Naive thymus-derived CD4-positive, alpha-beta T cell (primary cell): Measurements from ENCODE around the gene PDE6B. TPM values are rescaled to one million over a fixed set of nuclear protein-coding genes. Genes with fewer than 3 reads are reported as not detected.
"Not testable (repeated sequence)": the region's sequence is repeated elsewhere in the genome, so short reads cannot be mapped to it uniquely, and the experiment has no call there.

ENCODE experiments used
- ATAC-seq: fragments of 150-1000 bp; cut with Tn5 transposase; 2 replicates; pipeline ENCODE4 v1.10.0; 2021; ENCODE audit warnings: mild to moderate bottlenecking, moderate library complexity
- CTCF ChIA-PET: fragments of 350-600 bp; sonication (Branson Sonifier 250); formaldehyde crosslinking; loops from one replicate; lab custom pipeline; 2021; ENCODE audit warnings: antibody characterized with exemption; lab: Charles Lee
- POLR2A ChIA-PET: fragments of 350-600 bp; sonication (Branson Sonifier 250); formaldehyde crosslinking; loops from one replicate; lab custom pipeline; 2021; ENCODE audit warnings: antibody characterized with exemption, inconsistent platforms; lab: Charles Lee
- DNase-seq, 9 donors: peaks; one replicate each; pipeline versions ENCODE4 v3.0.0 to v3.0.0-alpha.2; 2020 to 2022; ENCODE audit warnings: mixed read lengths in 1 of 9
- H3K27ac ChIP-seq: one replicate; pipeline ENCODE4 v1.7.0; 2013; ENCODE audit warnings: mild to moderate bottlenecking, low read depth, low read length, moderate library complexity
- H3K27me3 ChIP-seq, 2 donors: one replicate each; pipeline ENCODE4 v1.7.0; 2013; ENCODE audit warnings: low read length in 2 of 2, mild to moderate bottlenecking in 2 of 2, moderate library complexity in 2 of 2; ENCODE audit not compliant: control insufficient read depth in 2 of 2, insufficient read depth in 2 of 2
- H3K36me3 ChIP-seq, 3 experiments: 1 replicate in 2 of 3; 2 replicates in 1 of 3; pipeline ENCODE4 v1.7.0; 2013; ENCODE audit warnings: low read length in 3 of 3, mild to moderate bottlenecking in 3 of 3, moderate library complexity in 1 of 3; ENCODE audit not compliant: insufficient read depth in 3 of 3, control insufficient read depth in 2 of 3
- H3K4me1 ChIP-seq, 2 donors: one replicate each; pipeline ENCODE4 v1.7.0; 2013; ENCODE audit warnings: low read length in 2 of 2, mild to moderate bottlenecking in 2 of 2, moderate library complexity in 1 of 2; ENCODE audit not compliant: control insufficient read depth in 2 of 2, insufficient read depth in 2 of 2
- H3K4me3 ChIP-seq: 2 replicates; pipeline ENCODE4 v1.7.0; 2013; ENCODE audit warnings: mild to moderate bottlenecking, low read length
- H3K9me3 ChIP-seq, 3 experiments: 1 replicate in 2 of 3; 2 replicates in 1 of 3; pipeline ENCODE4 v1.7.0; 2013; ENCODE audit warnings: low read length in 3 of 3; ENCODE audit not compliant: control insufficient read depth in 2 of 3
- H3K27ac Mint-ChIP-seq, 9 donors: one replicate each; pipeline ENCODE4 v1.8.0; 2020 to 2022; ENCODE audit warnings: mixed read lengths in 9 of 9, mild to moderate bottlenecking in 8 of 9, moderate library complexity in 5 of 9, inconsistent platforms in 2 of 9
- H3K27me3 Mint-ChIP-seq, 5 donors: one replicate each; pipeline ENCODE4 v1.8.0; 2021 to 2022; ENCODE audit warnings: mixed read lengths in 5 of 5, mild to moderate bottlenecking in 1 of 5
- H3K36me3 Mint-ChIP-seq, 5 donors: one replicate each; pipeline ENCODE4 v1.8.0; 2020 to 2022; ENCODE audit warnings: mixed read lengths in 5 of 5, mild to moderate bottlenecking in 3 of 5, inconsistent platforms in 1 of 5
- H3K4me1 Mint-ChIP-seq, 7 donors: one replicate each; pipeline ENCODE4 v1.8.0; 2020 to 2022; ENCODE audit warnings: mixed read lengths in 7 of 7, mild to moderate bottlenecking in 3 of 7, inconsistent platforms in 1 of 7
- H3K4me3 Mint-ChIP-seq, 10 donors: one replicate each; pipeline ENCODE4 v1.8.0; 2020 to 2022; ENCODE audit warnings: mild to moderate bottlenecking in 10 of 10, mixed read lengths in 10 of 10, moderate library complexity in 6 of 10, inconsistent platforms in 2 of 10
- H3K9me3 Mint-ChIP-seq, 11 donors: one replicate each; pipeline ENCODE4 v1.8.0; 2020 to 2022; ENCODE audit warnings: mixed read lengths in 11 of 11, mild to moderate bottlenecking in 4 of 11, inconsistent platforms in 1 of 11, moderate library complexity in 1 of 11
- intact Hi-C, 2 donors: fragments of 100-400 bp; cut with micrococcal nuclease; formaldehyde crosslinking; loops; one replicate each; pipeline ENCODE4 v1.15.1; 2023
- polyA plus RNA-seq, 2 donors: library from polyadenylated mRNA; unstranded; fragments of 300-500 nt; fragmentation: Illumina TruSeq; gene quantifications; one replicate each; pipeline ENCODE4 v1.2.3, GENCODE V29; 2021
- total RNA-seq, 6 experiments: library from RNA in 5 of 6; stranded (reverse) in 5 of 6; gene quantifications; 1 replicate in 5 of 6; 2 replicates in 1 of 6; pipeline ENCODE4 v1.2.3 and lab custom pipeline; 2021 to 2026

Gene PDE6B
- total and polyA plus RNA-seq, 7 experiments from 2014 or later: 13.7 to 28.3 (median 19.8) TPM

DNA sequence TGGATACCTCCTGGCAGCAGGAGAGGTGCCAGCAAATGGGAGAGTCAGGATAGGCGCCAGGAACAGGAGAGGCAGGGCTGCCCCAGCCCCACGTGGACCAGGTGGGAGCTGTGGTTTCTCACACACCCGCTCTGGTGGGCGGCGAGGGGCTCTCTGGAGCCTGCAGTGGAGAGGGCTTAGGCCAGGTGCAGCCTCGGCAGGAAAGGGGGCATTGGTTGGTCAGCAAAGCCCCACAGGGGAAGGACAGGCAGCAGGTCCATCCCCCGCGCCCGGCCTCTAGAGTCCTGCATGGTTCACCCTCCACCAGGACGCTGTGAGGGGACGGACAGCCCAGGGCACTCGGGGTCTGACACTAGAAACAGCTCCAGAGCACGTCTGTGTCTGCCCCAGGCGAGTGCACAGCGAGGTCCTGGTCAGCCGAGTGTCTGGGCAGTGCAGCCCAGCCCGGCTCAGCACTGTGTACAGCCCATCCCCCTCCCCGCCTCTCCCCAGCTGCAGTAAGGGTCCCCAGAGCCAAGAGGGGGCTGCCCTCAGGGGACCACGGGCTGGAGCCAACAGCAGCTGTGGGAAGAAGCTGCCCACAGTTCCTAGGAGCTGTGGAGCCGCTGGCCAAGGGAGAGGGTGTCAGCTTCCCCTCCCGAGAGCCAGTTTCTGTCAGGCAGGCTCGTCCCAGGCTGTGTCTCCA is 40.5 kb downstream of the PDE6B start:
- Histone ChIP-seq H3K9me3 (no peaks in the 10 kb centered on the region), H3K27me3 (no peaks in the 10 kb centered on the region), H3K27ac (no peak overlapping the region), H3K36me3 (peaks cover 0 to 6% (median 0%) of the 10 kb centered on the region in 3 experiments), H3K4me3 (no peak overlapping the region), H3K4me1 (peaks cover 4 to 5% of the 10 kb centered on the region in 2 donors)
- no peak overlapping the region for H3K4me3 Mint-ChIP-seq
- H3K36me3 Mint-ChIP-seq: peaks cover 0 to 11% (median 2%) of the 10 kb centered on the region in 5 donors
- no peak for ATAC-seq
- H3K27ac Mint-ChIP-seq: peak overlapping the region in 1 of 9 donors; percentile 48
- intact Hi-C loops: no loop called here
- H3K4me1 Mint-ChIP-seq: peaks cover 3 to 28% (median 10%) of the 10 kb centered on the region in 7 donors
- no peak for DNase-seq
- POLR2A ChIA-PET: interaction anchor here (0.6 to 6.0 kb wide), 2 partner anchors 8 kb away, joined by 7 to 46 read pairs; partner anchors contain the start of genes ATP5ME and MYL5
- CTCF ChIA-PET: no interaction called here
- no peaks in the 10 kb centered on the region for H3K27me3 Mint-ChIP-seq
- H3K9me3 Mint-ChIP-seq: peaks cover 0 to 1% (median 0%) of the 10 kb centered on the region in 11 donors

DNA sequence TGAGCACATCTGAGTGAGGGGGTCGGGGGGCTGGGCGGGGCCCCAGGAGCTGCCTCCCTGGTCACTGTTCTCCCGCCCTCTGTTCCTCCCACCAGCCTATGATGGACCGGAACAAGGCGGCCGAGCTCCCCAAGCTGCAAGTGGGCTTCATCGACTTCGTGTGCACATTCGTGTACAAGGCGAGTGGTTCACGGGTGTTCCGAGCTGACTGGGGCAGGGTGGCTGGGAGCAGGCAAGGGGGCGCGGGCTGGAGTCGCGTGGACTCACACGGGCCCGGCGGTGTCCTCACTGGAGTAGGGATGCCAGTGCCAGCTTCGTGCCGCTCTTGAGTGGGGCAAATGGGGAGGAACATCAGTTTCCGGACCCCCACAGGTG is 41.0 kb downstream of the PDE6B start:
- Mint-ChIP-seq H3K27ac (no peak overlapping the region), H3K4me3 (peak overlapping the region in 1 of 10 donors; percentile 65), H3K9me3 (no peaks in the 10 kb centered on the region), H3K4me1 (peaks cover 3 to 25% (median 9%) of the 10 kb centered on the region in 7 donors), H3K36me3 (peaks cover 0 to 10% (median 0%) of the 10 kb centered on the region in 5 donors), H3K27me3 (no peaks in the 10 kb centered on the region)
- ChIA-PET POLR2A (interaction anchor here (6.0 kb wide), 1 partner anchor 7 kb away, joined by 46 read pairs; the partner anchor contains the start of genes ATP5ME and MYL5), CTCF (no interaction called here)
- intact Hi-C loops: no loop called here
- no peaks in the 10 kb centered on the region for H3K9me3 ChIP-seq
- no peaks in the 10 kb centered on the region for H3K27me3 ChIP-seq
- H3K27ac ChIP-seq: no peak overlapping the region
- no peak overlapping the region for H3K4me3 ChIP-seq
- DNase-seq: no peak
- peaks cover 4 to 5% of the 10 kb centered on the region in 2 donors for H3K4me1 ChIP-seq
- ATAC-seq: no peak
- peaks cover 0 to 12% (median 0%) of the 10 kb centered on the region in 3 experiments for H3K36me3 ChIP-seq

DNA sequence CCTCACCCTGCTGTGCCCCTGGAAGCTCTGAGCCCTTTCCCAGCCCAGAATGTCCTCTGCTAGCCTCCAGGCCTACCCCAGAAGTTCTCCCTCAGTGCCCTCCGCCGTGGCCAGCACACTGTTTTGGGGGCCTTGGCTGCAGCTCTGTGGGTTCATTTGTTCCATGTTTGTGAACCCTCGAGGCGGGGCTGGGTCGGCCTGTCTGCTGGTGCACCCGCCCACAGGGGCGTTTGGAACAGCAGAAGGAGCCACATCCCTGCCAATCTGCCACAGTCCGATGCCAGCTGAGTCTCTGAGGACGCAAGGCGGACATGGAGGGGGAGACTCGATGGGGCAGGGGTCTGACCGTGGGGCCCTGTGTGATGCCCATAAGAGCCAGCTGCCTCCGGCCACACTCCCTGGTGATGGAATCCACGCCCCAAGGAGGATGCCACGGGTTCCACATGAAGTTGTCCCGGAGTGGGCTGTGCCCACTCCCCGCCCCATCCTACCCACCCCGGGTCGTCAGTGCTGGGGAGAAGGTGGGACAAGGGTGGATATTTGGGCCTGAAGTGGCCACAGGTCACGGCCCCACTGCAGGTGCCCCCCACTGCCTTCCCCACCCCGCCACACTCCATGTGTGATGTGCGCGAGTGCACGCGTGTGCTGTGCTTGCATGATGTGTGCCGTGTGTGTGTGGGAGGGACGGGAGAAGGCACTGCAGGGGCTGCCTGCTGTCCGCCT is 41.6 kb downstream of the PDE6B start:
- peaks cover 0 to 9% (median 0%) of the 10 kb centered on the region in 5 donors for H3K36me3 Mint-ChIP-seq
- intact Hi-C loops: no loop called here
- no peak overlapping the region for H3K27ac Mint-ChIP-seq
- DNase-seq: no peak
- no peaks in the 10 kb centered on the region for H3K27me3 Mint-ChIP-seq
- Histone ChIP-seq H3K4me1 (peaks cover 4 to 5% of the 10 kb centered on the region in 2 donors), H3K9me3 (no peaks in the 10 kb centered on the region), H3K4me3 (no peak overlapping the region), H3K27me3 (no peaks in the 10 kb centered on the region), H3K36me3 (peaks cover 2 to 17% (median 5%) of the 10 kb centered on the region in 3 experiments), H3K27ac (no peak overlapping the region)
- no peaks in the 10 kb centered on the region for H3K9me3 Mint-ChIP-seq
- POLR2A ChIA-PET: interaction anchor here (0.5 to 6.0 kb wide), 2 partner anchors 7 to 107 kb away, joined by 6 to 46 read pairs; partner anchors contain the start of genes ATP5ME and MYL5
- peaks cover 3 to 22% (median 9%) of the 10 kb centered on the region in 7 donors for H3K4me1 Mint-ChIP-seq
- CTCF ChIA-PET: no interaction called here
- peak overlapping the region in 1 of 10 donors; percentile 65 for H3K4me3 Mint-ChIP-seq
- no peak for ATAC-seq

- Histone ChIP-seq H3K9me3 (no peaks in the 10 kb centered on the region), H3K4me3 (no peak overlapping the region), H3K4me1 (peaks cover 4 to 5% of the 10 kb centered on the region in 2 donors), H3K27me3 (no peaks in the 10 kb centered on the region), H3K27ac (no peak overlapping the region), H3K36me3 (peaks cover 6 to 23% (median 7%) of the 10 kb centered on the region in 3 experiments)
- peaks cover 3 to 17% (median 9%) of the 10 kb centered on the region in 7 donors for H3K4me1 Mint-ChIP-seq
- H3K9me3 Mint-ChIP-seq: no peaks in the 10 kb centered on the region
- ChIA-PET POLR2A (interaction anchor here (0.5 kb wide), 1 partner anchor 107 kb away, joined by 6 read pairs; no protein-coding TSS in a partner anchor), CTCF (no interaction called here)
- ATAC-seq (no peak), DNase-seq (no peak)
- peaks cover 0 to 11% (median 0%) of the 10 kb centered on the region in 5 donors for H3K36me3 Mint-ChIP-seq
- no peak overlapping the region for H3K4me3 Mint-ChIP-seq
- intact Hi-C loops: no loop called here
- no peaks in the 10 kb centered on the region for H3K27me3 Mint-ChIP-seq
- H3K27ac Mint-ChIP-seq: peak overlapping the region in 2 of 9 donors; percentile 31 to 55
Measured at GRCh38 chr4:667545-667925, 42.2 kb downstream of the PDE6B start.

- H3K36me3 ChIP-seq: peaks cover 6 to 28% (median 7%) of the 10 kb centered on the region in 3 experiments
- H3K4me1 ChIP-seq, DNase-seq, H3K4me3 Mint-ChIP-seq, intact Hi-C loops, ATAC-seq, H3K4me3 ChIP-seq, H3K27me3 ChIP-seq, POLR2A ChIA-PET, H3K27me3 Mint-ChIP-seq, H3K9me3 Mint-ChIP-seq, CTCF ChIA-PET, H3K27ac Mint-ChIP-seq, H3K27ac ChIP-seq, H3K9me3 ChIP-seq: not testable (repeated sequence)
- Mint-ChIP-seq H3K36me3 (peaks cover 0 to 13% (median 2%) of the 10 kb centered on the region in 5 donors), H3K4me1 (peaks cover 4 to 20% (median 13%) of the 10 kb centered on the region in 7 donors)
Measured at GRCh38 chr4:668219-668618, 42.8 kb downstream of the PDE6B start.

DNA sequence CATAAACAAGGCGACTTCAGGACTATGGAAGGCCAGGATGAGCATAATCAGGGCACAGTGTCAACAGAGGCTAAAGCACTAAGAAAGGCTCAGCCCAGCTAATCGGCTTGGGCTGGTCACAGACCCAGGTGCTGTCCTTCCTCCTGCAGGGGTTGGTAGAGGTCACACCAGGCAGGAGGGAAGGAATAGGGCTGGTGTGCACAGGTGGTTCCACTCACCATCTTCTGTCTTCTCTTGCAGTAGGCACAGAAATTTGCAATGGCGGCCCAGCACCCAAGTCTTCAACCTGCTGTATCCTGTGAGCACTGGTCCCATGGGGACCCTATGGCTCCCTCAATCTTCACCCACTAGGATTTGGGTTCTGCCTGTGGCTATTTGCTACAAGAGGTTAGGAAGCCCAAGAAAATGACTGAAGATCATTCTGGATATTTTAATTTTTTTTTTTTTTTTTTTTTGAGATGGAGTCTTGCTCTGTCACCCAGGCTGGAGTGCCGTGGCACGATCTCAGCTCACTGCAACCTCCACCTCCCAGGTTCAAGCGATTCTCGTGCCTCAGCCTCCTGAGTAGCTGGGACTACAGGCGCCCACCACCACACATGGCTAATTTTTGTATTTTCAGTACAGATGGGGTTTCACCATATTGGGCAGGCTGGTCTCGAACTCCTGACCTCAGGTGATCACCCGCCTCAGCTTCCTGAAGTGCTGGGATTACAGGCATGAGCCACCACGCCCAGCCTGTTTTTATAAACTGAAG is 44.6 kb downstream of the PDE6B start:
- intact Hi-C loops: loop anchor here (5.0 to 10.0 kb wide), 2 partner anchors 548 to 675 kb away; partner anchors contain the start of genes ZNF718 (in 2 of the 2) and UVSSA (in 1 of the 2)
- POLR2A ChIA-PET: not testable (repeated sequence)

More for the DNA sequence above, 44.6 kb downstream of the PDE6B start:
- H3K27me3 Mint-ChIP-seq, H3K9me3 Mint-ChIP-seq, H3K4me3 Mint-ChIP-seq, H3K27me3 ChIP-seq, H3K27ac ChIP-seq, H3K4me3 ChIP-seq, CTCF ChIA-PET, ATAC-seq, H3K9me3 ChIP-seq, DNase-seq: not testable (repeated sequence)
- H3K36me3 Mint-ChIP-seq: peaks cover 0 to 14% (median 3%) of the 10 kb centered on the region in 5 donors
- peaks cover 0 to 15% (median 8%) of the 10 kb centered on the region in 7 donors for H3K4me1 Mint-ChIP-seq
- H3K27ac Mint-ChIP-seq: peak overlapping the region in 1 of 9 donors; percentile 12
- H3K4me1 ChIP-seq: peaks cover 7 to 11% of the 10 kb centered on the region in 2 donors
- peaks cover 6 to 32% (median 7%) of the 10 kb centered on the region in 3 experiments for H3K36me3 ChIP-seq
